ENCODE data around the gene CACNG3.
"Not testable (repeated sequence)": the region's sequence is repeated elsewhere in the genome, so short reads cannot be mapped to it uniquely, and the experiment has no call there.

Gene CACNG3

DNA sequence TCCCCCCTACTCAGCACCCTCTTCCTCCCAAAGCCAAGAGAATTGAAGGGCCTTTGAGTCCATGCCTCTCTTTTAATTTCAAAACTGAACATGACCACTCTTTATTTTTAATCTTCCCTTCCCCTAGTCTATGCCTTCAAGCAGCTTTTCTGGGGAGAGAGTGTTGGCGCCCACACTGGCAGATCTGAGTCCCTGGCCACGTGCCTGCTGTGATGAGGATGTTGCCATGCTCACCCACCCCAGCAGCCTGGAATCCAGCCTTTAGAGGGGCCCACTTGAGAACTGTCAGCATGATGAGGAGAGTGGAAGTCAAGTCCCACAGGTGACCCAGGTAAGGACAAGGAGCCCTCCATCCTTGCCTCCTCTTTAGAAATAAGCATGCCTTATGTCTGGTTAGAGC is 20.3 kb upstream of the CACNG3 start:
- WGBS, 2 experiments (ENCODE audit: insufficient coverage in 2 of 2), result 82 to 100% methylated on average over 1 to 2 of the region's 2 CpGs
- H3K36me3 ChIP-seq (ENCODE audit: control insufficient read depth, insufficient read depth, low read length), result no peaks in the 10 kb centered on the region

GRCh38 chr16:24238846-24239245 is 17.3 kb upstream of the CACNG3 start:
- WGBS, 2 experiments (ENCODE audit: insufficient coverage in 2 of 2), result 68% methylated on average over 2 of the region's 2 CpGs; no CpG with 5 or more reads in 1 of the 2 experiments

More for the DNA sequence above, 20.3 kb upstream of the CACNG3 start:
- Histone ChIP-seq H3K4me1 (ENCODE audit: control insufficient read depth, insufficient read depth, low read length, poor library complexity, severe bottlenecking) (no peaks in the 10 kb centered on the region), H3K9me3 (ENCODE audit: control insufficient read depth, low read length) (peaks cover 13% of the 10 kb centered on the region), H3K27ac (ENCODE audit: low read depth, low read length, severe bottlenecking) (no peak overlapping the region), H3K4me3 (ENCODE audit: extremely low read depth, insufficient read depth, low read length, poor library complexity, severe bottlenecking) (no peak overlapping the region)

DNA sequence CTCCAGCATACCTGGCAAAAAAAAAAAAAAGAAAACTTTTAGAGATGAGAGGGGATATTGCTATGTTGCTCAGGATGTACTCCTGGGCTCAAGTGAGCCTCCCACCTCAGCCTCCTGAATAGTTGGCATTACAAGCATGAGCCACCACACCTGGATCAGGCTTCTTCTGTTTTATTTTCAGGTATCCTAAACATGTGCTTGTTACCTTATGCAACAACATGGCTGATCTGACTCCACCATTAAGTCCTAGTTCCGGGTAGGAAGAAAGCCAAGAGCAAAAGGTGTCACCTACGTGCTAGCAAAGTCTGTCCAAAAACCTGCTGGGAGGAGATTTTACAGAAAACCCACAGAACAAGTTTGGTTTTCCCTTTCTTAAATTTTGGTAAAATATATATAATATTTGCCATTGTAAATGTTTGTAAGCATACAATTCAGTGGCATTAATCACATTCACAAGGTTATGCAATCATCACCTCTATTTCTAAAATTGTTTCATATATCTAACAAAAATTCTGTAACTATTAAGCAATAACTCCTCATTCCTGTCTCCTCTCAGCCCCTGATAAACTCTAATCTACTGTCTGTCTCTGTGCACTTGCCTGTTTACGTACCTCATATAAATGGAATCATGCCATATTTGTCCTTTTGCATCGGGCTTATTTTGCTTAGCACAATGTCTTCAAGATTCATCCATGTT is 9.1 kb upstream of the CACNG3 start:
- Histone ChIP-seq H3K36me3 (ENCODE audit: control insufficient read depth, insufficient read depth, low read length) (no peaks in the 10 kb centered on the region), H3K9me3 (ENCODE audit: control insufficient read depth, low read length) (no peaks in the 10 kb centered on the region), H3K27ac (ENCODE audit: low read depth, low read length, severe bottlenecking) (no peak overlapping the region), H3K4me3 (ENCODE audit: extremely low read depth, insufficient read depth, low read length, poor library complexity, severe bottlenecking) (no peak overlapping the region), H3K4me1 (ENCODE audit: control insufficient read depth, insufficient read depth, low read length, poor library complexity, severe bottlenecking) (no peaks in the 10 kb centered on the region)
- WGBS, 2 experiments (ENCODE audit: insufficient coverage in 2 of 2), result 79 to 83% methylated on average over 3 to 4 of the region's 4 CpGs

More at GRCh38 chr16:24238846-24239245, 17.3 kb upstream of the CACNG3 start:
- H3K36me3 ChIP-seq (ENCODE audit: control insufficient read depth, insufficient read depth, low read length); H3K4me1 ChIP-seq (ENCODE audit: control insufficient read depth, insufficient read depth, low read length, poor library complexity, severe bottlenecking); H3K4me3 ChIP-seq (ENCODE audit: extremely low read depth, insufficient read depth, low read length, poor library complexity, severe bottlenecking); H3K27ac ChIP-seq (ENCODE audit: low read depth, low read length, severe bottlenecking): not testable (repeated sequence)
- peaks cover 13% of the 10 kb centered on the region for H3K9me3 ChIP-seq (ENCODE audit: control insufficient read depth, low read length)

- WGBS, 2 experiments (ENCODE audit: insufficient coverage in 2 of 2), result 17 to 24% methylated on average over 3 to 4 of the region's 7 CpGs
- no peaks in the 10 kb centered on the region for H3K36me3 ChIP-seq (ENCODE audit: control insufficient read depth, insufficient read depth, low read length)
- H3K27ac ChIP-seq (ENCODE audit: low read depth, low read length, severe bottlenecking), result no peak overlapping the region
- H3K4me1 ChIP-seq (ENCODE audit: control insufficient read depth, insufficient read depth, low read length, poor library complexity, severe bottlenecking), result no peaks in the 10 kb centered on the region
- H3K9me3 ChIP-seq (ENCODE audit: control insufficient read depth, low read length), result no peaks in the 10 kb centered on the region
- H3K4me3 ChIP-seq (ENCODE audit: extremely low read depth, insufficient read depth, low read length, poor library complexity, severe bottlenecking), result no peak overlapping the region
These were observed 2.9 kb upstream of the CACNG3 start for GRCh38 chr16:24253192-24253591.

DNA sequence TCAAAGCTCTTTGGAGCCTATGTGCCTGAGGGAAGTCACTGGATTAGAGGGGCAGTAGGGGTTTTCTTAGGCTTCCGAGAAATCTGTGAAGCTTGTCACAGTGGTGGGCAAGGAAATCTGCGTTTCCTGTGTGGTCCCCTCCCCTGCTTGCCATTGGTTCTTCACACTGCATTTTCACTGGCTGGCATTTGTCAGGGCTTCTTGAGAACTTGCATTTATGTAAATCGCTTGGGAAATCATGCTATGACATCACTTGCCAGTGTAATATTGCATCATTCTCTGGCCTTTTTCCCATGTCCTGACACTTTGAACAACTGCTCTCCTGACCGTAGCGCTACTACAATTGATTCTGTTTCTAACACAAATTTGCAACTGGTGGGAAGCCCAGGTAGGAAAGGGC is 1.8 kb downstream of the CACNG3 start:
- H3K27ac ChIP-seq (ENCODE audit: low read depth, low read length, severe bottlenecking), result no peak overlapping the region
- no peaks in the 10 kb centered on the region for H3K4me1 ChIP-seq (ENCODE audit: control insufficient read depth, insufficient read depth, low read length, poor library complexity, severe bottlenecking)
- 63 to 64% methylated on average over 5 of the region's 5 CpGs for WGBS, 2 experiments (ENCODE audit: insufficient coverage in 2 of 2)
- no peaks in the 10 kb centered on the region for H3K9me3 ChIP-seq (ENCODE audit: control insufficient read depth, low read length)
- no peak overlapping the region for H3K4me3 ChIP-seq (ENCODE audit: extremely low read depth, insufficient read depth, low read length, poor library complexity, severe bottlenecking)
- H3K36me3 ChIP-seq (ENCODE audit: control insufficient read depth, insufficient read depth, low read length), result no peaks in the 10 kb centered on the region

DNA sequence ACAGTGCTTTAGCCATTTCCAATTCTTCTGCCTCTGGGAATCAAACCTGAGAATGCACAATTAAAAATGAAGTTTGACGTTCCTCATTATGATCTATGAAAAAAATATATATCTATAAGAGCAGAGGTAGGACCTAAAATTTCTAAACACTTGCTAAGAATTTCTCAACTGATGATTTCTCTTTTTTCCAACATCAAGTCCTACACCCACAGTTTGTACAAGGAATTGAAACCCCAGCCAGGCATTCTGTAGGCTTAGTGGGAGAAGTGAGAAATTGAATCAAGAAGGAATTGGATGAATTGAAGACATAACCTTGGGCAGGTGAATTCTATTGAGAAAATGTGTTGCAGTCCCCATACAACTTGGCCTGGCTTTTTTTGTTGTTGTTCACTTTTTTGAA is 2.7 kb downstream of the CACNG3 start:
- Histone ChIP-seq H3K4me3 (ENCODE audit: extremely low read depth, insufficient read depth, low read length, poor library complexity, severe bottlenecking) (no peak overlapping the region), H3K27ac (ENCODE audit: low read depth, low read length, severe bottlenecking) (no peak overlapping the region), H3K36me3 (ENCODE audit: control insufficient read depth, insufficient read depth, low read length) (no peaks in the 10 kb centered on the region), H3K4me1 (ENCODE audit: control insufficient read depth, insufficient read depth, low read length, poor library complexity, severe bottlenecking) (no peaks in the 10 kb centered on the region), H3K9me3 (ENCODE audit: control insufficient read depth, low read length) (no peaks in the 10 kb centered on the region)
- WGBS, 2 experiments (ENCODE audit: insufficient coverage in 2 of 2), result no CpG with 5 or more reads among the region's 1 CpG

DNA sequence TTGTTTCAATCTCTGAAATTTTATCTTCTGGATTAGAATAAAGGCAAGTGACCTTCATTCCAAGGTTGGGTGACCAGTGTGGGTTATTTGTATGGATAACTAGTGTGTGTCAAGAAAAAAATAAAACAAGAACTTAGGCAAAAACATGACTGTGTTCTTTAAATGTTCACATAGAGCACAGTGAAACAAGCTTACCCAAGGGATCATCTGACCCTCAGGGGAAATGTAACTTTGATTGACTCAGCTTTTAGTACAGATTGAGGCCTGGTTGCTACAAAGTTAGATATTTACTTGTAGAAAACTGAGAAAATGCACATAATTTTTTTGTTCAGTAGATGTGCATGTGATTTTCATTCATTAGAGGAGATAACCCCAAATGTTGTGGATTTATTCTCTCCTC is 6.7 kb downstream of the CACNG3 start:
- no peaks in the 10 kb centered on the region for H3K36me3 ChIP-seq (ENCODE audit: control insufficient read depth, insufficient read depth, low read length)
- H3K4me3 ChIP-seq (ENCODE audit: extremely low read depth, insufficient read depth, low read length, poor library complexity, severe bottlenecking), result no peak overlapping the region
- H3K27ac ChIP-seq (ENCODE audit: low read depth, low read length, severe bottlenecking), result no peak overlapping the region
- no peaks in the 10 kb centered on the region for H3K4me1 ChIP-seq (ENCODE audit: control insufficient read depth, insufficient read depth, low read length, poor library complexity, severe bottlenecking)
- H3K9me3 ChIP-seq (ENCODE audit: control insufficient read depth, low read length), result no peaks in the 10 kb centered on the region

DNA sequence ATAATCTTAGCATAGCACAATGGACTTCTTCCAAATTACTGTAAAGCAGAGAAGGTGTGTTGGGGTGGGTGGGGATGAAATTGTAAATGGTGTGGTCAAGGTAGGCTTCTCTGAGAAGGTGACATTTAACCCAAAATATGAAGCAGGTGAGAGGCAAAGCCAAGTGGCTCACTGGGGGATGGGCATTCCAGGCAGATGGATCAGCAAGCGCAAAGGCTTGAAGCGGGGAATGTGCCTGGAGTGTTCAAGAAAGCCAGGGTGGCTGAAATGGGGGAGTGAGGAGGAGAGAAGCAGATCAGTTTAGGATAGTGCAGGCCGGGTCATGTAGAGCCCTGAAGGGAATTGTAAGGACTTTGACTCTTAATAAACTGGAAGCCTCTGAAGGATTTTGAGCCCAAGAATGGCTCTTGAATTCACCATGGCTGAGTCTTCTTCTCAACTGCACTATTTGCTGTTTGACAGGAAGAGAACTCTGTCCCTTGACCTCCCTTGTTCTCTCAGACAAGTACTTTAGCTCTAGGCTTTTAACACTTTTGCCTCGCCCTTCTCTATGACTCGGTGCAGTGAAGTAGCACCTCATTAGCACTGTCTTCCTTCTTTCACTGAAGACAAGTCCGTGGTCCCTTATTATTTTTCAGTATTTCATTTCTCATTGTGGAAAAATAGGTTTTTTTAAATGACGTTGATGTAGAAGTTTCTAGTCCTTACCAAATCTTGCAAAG is 14.7 kb downstream of the CACNG3 start:
- WGBS, 2 experiments (ENCODE audit: insufficient coverage in 2 of 2), result 74 to 96% methylated on average over 3 to 4 of the region's 7 CpGs
- Histone ChIP-seq H3K27ac (ENCODE audit: low read depth, low read length, severe bottlenecking) (no peak overlapping the region), H3K4me1 (ENCODE audit: control insufficient read depth, insufficient read depth, low read length, poor library complexity, severe bottlenecking) (no peaks in the 10 kb centered on the region), H3K36me3 (ENCODE audit: control insufficient read depth, insufficient read depth, low read length) (no peaks in the 10 kb centered on the region), H3K9me3 (ENCODE audit: control insufficient read depth, low read length) (no peaks in the 10 kb centered on the region), H3K4me3 (ENCODE audit: extremely low read depth, insufficient read depth, low read length, poor library complexity, severe bottlenecking) (no peak overlapping the region)

DNA sequence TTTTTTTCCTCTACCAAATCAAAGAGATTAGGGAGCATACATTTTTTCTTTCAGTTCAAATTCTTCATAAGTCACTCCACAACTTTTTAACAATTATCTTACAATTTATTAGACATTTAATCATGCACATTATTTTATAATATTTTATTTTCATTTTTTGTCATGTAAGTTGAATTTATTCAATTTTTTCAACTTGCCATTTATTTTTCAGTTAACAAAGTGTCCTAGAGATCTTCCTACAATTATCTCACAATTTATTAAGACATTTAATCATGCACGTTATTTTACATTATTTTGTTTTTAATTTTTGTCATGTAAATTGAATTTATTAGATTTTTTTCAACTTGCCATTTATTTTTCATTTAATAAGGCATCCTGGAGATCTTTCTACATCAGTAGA is 16.2 kb downstream of the CACNG3 start:
- Histone ChIP-seq H3K27ac (ENCODE audit: low read depth, low read length, severe bottlenecking) (no peak overlapping the region), H3K9me3 (ENCODE audit: control insufficient read depth, low read length) (no peaks in the 10 kb centered on the region), H3K4me1 (ENCODE audit: control insufficient read depth, insufficient read depth, low read length, poor library complexity, severe bottlenecking) (no peaks in the 10 kb centered on the region), H3K4me3 (ENCODE audit: extremely low read depth, insufficient read depth, low read length, poor library complexity, severe bottlenecking) (no peak overlapping the region), H3K36me3 (ENCODE audit: control insufficient read depth, insufficient read depth, low read length) (no peaks in the 10 kb centered on the region)
- no CpG with 5 or more reads among the region's 1 CpG for WGBS, 2 experiments (ENCODE audit: insufficient coverage in 2 of 2)

GRCh38 chr16:24273508-24274182 is 17.5 kb downstream of the CACNG3 start:
- Histone ChIP-seq H3K4me1 (ENCODE audit: control insufficient read depth, insufficient read depth, low read length, poor library complexity, severe bottlenecking) (no peaks in the 10 kb centered on the region), H3K4me3 (ENCODE audit: extremely low read depth, insufficient read depth, low read length, poor library complexity, severe bottlenecking) (no peak overlapping the region), H3K27ac (ENCODE audit: low read depth, low read length, severe bottlenecking) (no peak overlapping the region), H3K9me3 (ENCODE audit: control insufficient read depth, low read length) (no peaks in the 10 kb centered on the region), H3K36me3 (ENCODE audit: control insufficient read depth, insufficient read depth, low read length) (no peaks in the 10 kb centered on the region)
- 94 to 95% methylated on average over 7 to 8 of the region's 8 CpGs for WGBS, 2 experiments (ENCODE audit: insufficient coverage in 2 of 2)

- Histone ChIP-seq H3K4me1 (ENCODE audit: control insufficient read depth, insufficient read depth, low read length, poor library complexity, severe bottlenecking) (no peaks in the 10 kb centered on the region), H3K4me3 (ENCODE audit: extremely low read depth, insufficient read depth, low read length, poor library complexity, severe bottlenecking) (no peak overlapping the region), H3K36me3 (ENCODE audit: control insufficient read depth, insufficient read depth, low read length) (no peaks in the 10 kb centered on the region), H3K9me3 (ENCODE audit: control insufficient read depth, low read length) (no peaks in the 10 kb centered on the region), H3K27ac (ENCODE audit: low read depth, low read length, severe bottlenecking) (no peak overlapping the region)
- WGBS, 2 experiments (ENCODE audit: insufficient coverage in 2 of 2), result no CpG with 5 or more reads among the region's 2 CpGs
These were observed 19.3 kb downstream of the CACNG3 start for GRCh38 chr16:24275413-24275812.
